Activated CD4-positive, alpha-beta T cell treated with anti-CD3 and anti-CD28 coated beads, Interleukin-2, amount 50 U/mL, for 48 hours (primary cell): ENCODE results near the gene FEZF1.

Source experiments
- DNase-seq, 2 experiments: peaks; one replicate each; pipeline ENCODE4 v3.0.0-alpha.2; 2020

The FEZF1 gene

GRCh38 chr7:122304319-122304975 lies at the start of gene FEZF1:
Gene FEZF1 (minus strand): TSS chr7:122304750. CDS start chr7:122304437, 313 bp downstream.
- no peak for DNase-seq

GRCh38 chr7:122352454-122352853 lies 47.9 kb upstream of the FEZF1 start:
- DNase-seq = no peak

- no peak for DNase-seq
Observed at GRCh38 chr7:122350701-122351100, 46.2 kb upstream of the FEZF1 start.

GRCh38 chr7:122344303-122344620 lies 39.7 kb upstream of the FEZF1 start:
- DNase-seq = no peak

- DNase-seq = no peak
Observed at GRCh38 chr7:122343601-122344302, 39.2 kb upstream of the FEZF1 start.

GRCh38 chr7:122340427-122340826 lies 35.9 kb upstream of the FEZF1 start:
- DNase-seq = no peak

- DNase-seq = no peak
Observed at GRCh38 chr7:122339145-122339904, 34.8 kb upstream of the FEZF1 start.

GRCh38 chr7:122337011-122337410 lies 32.5 kb upstream of the FEZF1 start:
- no peak for DNase-seq

- no peak for DNase-seq
Observed at GRCh38 chr7:122329145-122329802, 24.7 kb upstream of the FEZF1 start.

- no peak for DNase-seq
Observed at GRCh38 chr7:122327969-122328368, 23.4 kb upstream of the FEZF1 start.

GRCh38 chr7:122316467-122317388 lies 12.2 kb upstream of the FEZF1 start:
- DNase-seq = no peak

- DNase-seq = no peak
Observed at GRCh38 chr7:122315507-122316466, 11.2 kb upstream of the FEZF1 start.

GRCh38 chr7:122314284-122314683 lies 9.7 kb upstream of the FEZF1 start:
- no peak for DNase-seq

- no peak for DNase-seq
Observed at GRCh38 chr7:122312789-122313188, 8.2 kb upstream of the FEZF1 start.

GRCh38 chr7:122311734-122312450 lies 7.3 kb upstream of the FEZF1 start:
- DNase-seq = no peak

GRCh38 chr7:122311050-122311700 lies 6.6 kb upstream of the FEZF1 start:
- no peak for DNase-seq

- no peak for DNase-seq
Observed at GRCh38 chr7:122310119-122311021, 5.8 kb upstream of the FEZF1 start.

GRCh38 chr7:122309421-122309820 lies 4.9 kb upstream of the FEZF1 start:
- DNase-seq = no peak

- DNase-seq = no peak
Observed at GRCh38 chr7:122307228-122307621, 2.7 kb upstream of the FEZF1 start.
